GM23338 (cell line): Measurements from ENCODE around the gene UBALD1. TPM values are rescaled to one million over a fixed set of nuclear protein-coding genes. Genes with fewer than 3 reads are reported as not detected.

Experiments used
- ATAC-seq: fragments of 200-7000 bp; cut with Tn5 transposase; 3 replicates; pipeline ENCODE4 v1.9.1; 2020
- DNase-seq: peaks from one replicate; pipeline ENCODE4 v3.0.0-alpha.2; 2015; ENCODE audit warnings: low spot score
- H2AFZ ChIP-seq: fragments of 200-600 bp; sonication (generic); 2 replicates; pipeline ENCODE4 v1.8.0; 2016; ENCODE audit warnings: antibody characterized with exemption, mild to moderate bottlenecking, moderate library complexity
- H3F3A ChIP-seq: fragments of 200-600 bp; sonication (generic); replicated peaks from 2 replicates; pipeline ENCODE4 v1.8.0; 2017; ENCODE audit warnings: antibody characterized with exemption, mixed run types, low read depth
- H3K27ac ChIP-seq: fragments of 200-600 bp; sonication (generic); 2 replicates; pipeline ENCODE4 v1.6.1; 2016; ENCODE audit warnings: low read depth
- H3K27me3 ChIP-seq: fragments of 200-600 bp; sonication (generic); 2 replicates; pipeline ENCODE4 v1.8.0; 2016; ENCODE audit warnings: mild to moderate bottlenecking, mixed run types, moderate library complexity; ENCODE audit not compliant: insufficient read depth
- H3K36me3 ChIP-seq: fragments of 200-600 bp; sonication (generic); 2 replicates; pipeline ENCODE4 v1.8.0; 2016; ENCODE audit warnings: mild to moderate bottlenecking; ENCODE audit not compliant: insufficient read depth
- H3K4me1 ChIP-seq: fragments of 200-600 bp; sonication (generic); 2 replicates; pipeline ENCODE4 v1.8.0; 2016; ENCODE audit warnings: mild to moderate bottlenecking, moderate library complexity; ENCODE audit not compliant: insufficient read depth
- H3K4me2 ChIP-seq: fragments of 200-600 bp; sonication (generic); 2 replicates; pipeline ENCODE4 v1.7.1; 2017; ENCODE audit warnings: mixed run types
- H3K4me3 ChIP-seq: fragments of 200-600 bp; sonication (generic); 2 replicates; pipeline ENCODE4 v1.6.1; 2016; ENCODE audit warnings: mixed run types
- H3K79me2 ChIP-seq: fragments of 200-600 bp; sonication (generic); replicated peaks from 2 replicates; pipeline ENCODE4 v1.8.0; 2017; ENCODE audit warnings: mild to moderate bottlenecking; ENCODE audit not compliant: insufficient read depth
- H3K9me2 ChIP-seq: fragments of 200-600 bp; sonication (generic); 2 replicates; pipeline ENCODE4 v1.8.0; 2017; ENCODE audit not compliant: insufficient read depth
- H4K20me1 ChIP-seq: fragments of 200-600 bp; sonication (generic); replicated peaks from 2 replicates; pipeline ENCODE4 v1.8.0; 2017; ENCODE audit warnings: mild to moderate bottlenecking; ENCODE audit not compliant: insufficient read depth
- H3K27ac Mint-ChIP-seq: 2 replicates; pipeline ENCODE4 v1.8.0; 2020; ENCODE audit warnings: inconsistent platforms, mild to moderate bottlenecking, moderate library complexity, mixed read lengths
- H3K27me3 Mint-ChIP-seq: 3 replicates; pipeline ENCODE4 v1.8.0; 2022; ENCODE audit warnings: low read depth, mild to moderate bottlenecking, moderate library complexity, mixed read lengths, inconsistent platforms; ENCODE audit not compliant: insufficient read depth, poor library complexity
- H3K36me3 Mint-ChIP-seq: 3 replicates; pipeline ENCODE4 v1.8.0; 2021; ENCODE audit warnings: low read depth, mild to moderate bottlenecking, inconsistent platforms, moderate library complexity, mixed read lengths
- H3K4me1 Mint-ChIP-seq: 3 replicates; pipeline ENCODE4 v1.8.0; 2020; ENCODE audit warnings: mild to moderate bottlenecking, inconsistent platforms, mixed read lengths
- H3K4me3 Mint-ChIP-seq: 3 replicates; pipeline ENCODE4 v1.8.0; 2021; ENCODE audit warnings: moderate library complexity, mild to moderate bottlenecking, inconsistent platforms, mixed read lengths
- H3K9me3 Mint-ChIP-seq: 3 replicates; pipeline ENCODE4 v1.8.0; 2020; ENCODE audit warnings: moderate library complexity, mild to moderate bottlenecking, inconsistent platforms, mixed read lengths
- CREB1 ChIP-seq: fragments of 250-450 bp; sonication (Bioruptor Pico); IDR thresholded peaks from 2 replicates; pipeline ENCODE4 v1.5.0; 2020; ENCODE audit warnings: low read depth, mild to moderate bottlenecking, moderate library complexity
- CTCF ChIP-seq, 2 experiments: fragments of 200-600 bp in 1 of 2; sonication (generic) in 1 of 2; conservative IDR thresholded peaks; 2 replicates each; pipeline versions ENCODE4 v1.5.1 to v1.6.1; 2016 to 2017; ENCODE audit warnings: antibody characterized with exemption in 2 of 2, low read depth in 2 of 2, mild to moderate bottlenecking in 2 of 2, moderate library complexity in 1 of 2
- EZH2 ChIP-seq: fragments of 200-600 bp; sonication (generic); IDR thresholded peaks from one replicate; pipeline ENCODE4 v1.8.0; 2017; ENCODE audit warnings: antibody characterized with exemption, mild to moderate bottlenecking, low read depth; ENCODE audit not compliant: unreplicated experiment
- EZH2phosphoT487 ChIP-seq: fragments of 200-600 bp; sonication (generic); IDR thresholded peaks from one replicate; pipeline ENCODE4 v1.8.1; 2018; ENCODE audit warnings: antibody characterized with exemption; ENCODE audit not compliant: unreplicated experiment
- REST ChIP-seq: IDR thresholded peaks from one replicate; pipeline ENCODE4 v1.6.1; 2018; ENCODE audit warnings: antibody characterized with exemption; ENCODE audit not compliant: unreplicated experiment
- STAT1 ChIP-seq: IDR thresholded peaks from one replicate; pipeline ENCODE4 v1.6.1; 2016; ENCODE audit warnings: antibody characterized with exemption; ENCODE audit not compliant: unreplicated experiment
- ZNF114 ChIP-seq: fragments of 250-450 bp; sonication (Bioruptor Pico); IDR thresholded peaks from 2 replicates; pipeline ENCODE4 v1.5.0; 2020; ENCODE audit warnings: mild to moderate bottlenecking, moderate library complexity
- ZNF462 ChIP-seq: fragments of 250-450 bp; sonication (Bioruptor Pico); IDR thresholded peaks from 2 replicates; pipeline ENCODE4 v1.5.0; 2020; ENCODE audit warnings: mild to moderate bottlenecking, moderate library complexity
- polyA plus RNA-seq: library from polyadenylated mRNA; unstranded; fragments of >200 nt; fragmentation: Nextera tagmentation; extraction: Ambion mirVana; gene quantifications from 2 replicates; pipeline ENCODE4 v1.2.1, GENCODE V29; 2016
- total RNA-seq: library from RNA; depleted of rRNA; stranded (reverse); fragments of >200 nt; shearing (Covaris generic); gene quantifications from 2 replicates; pipeline ENCODE4 v1.2.3, GENCODE V29; 2014

UBALD1 gene
- total and polyA plus RNA-seq, 2 experiments from 2014 or later: 20.7 to 32.8 TPM

GRCh38 chr16:4631444-4631843 is 16.8 kb upstream of the UBALD1 start (continued):
- TF ChIP-seq REST: no peak

GRCh38 chr16:4628283-4628682 is 13.6 kb upstream of the UBALD1 start:
- H3K27ac Mint-ChIP-seq: no peak overlapping the region
- ATAC-seq: no peak

More at GRCh38 chr16:4628283-4628682, 13.6 kb upstream of the UBALD1 start:
- Histone ChIP-seq H3K9me2 (no peaks in the 10 kb centered on the region), H3K36me3 (peaks cover 4% of the 10 kb centered on the region; the same call in 1 of the 2 replicates), H3K27ac (no peak overlapping the region), H3K79me2 (peaks cover 81% of the 10 kb centered on the region), H3K4me3 (no peak overlapping the region), H3K27me3 (no peaks in the 10 kb centered on the region), H3K4me2 (no peak overlapping the region), H4K20me1 (peaks cover 16% of the 10 kb centered on the region), H3K4me1 (0 out of 2 replicates have a peak, but pooled peaks cover 7% of the 10 kb centered on the region), H3F3A (peaks cover 14% of the 10 kb centered on the region; the same call in 1 of the 2 replicates), H2AFZ (no peak overlapping the region)
- no peak overlapping the region for H3K4me3 Mint-ChIP-seq
- 0 out of 3 replicates have a peak, but pooled peaks cover 5% of the 10 kb centered on the region for H3K36me3 Mint-ChIP-seq
- peaks cover 18% of the 10 kb centered on the region for H3K27me3 Mint-ChIP-seq
- H3K4me1 Mint-ChIP-seq: peaks cover 20% of the 10 kb centered on the region
- no peaks in the 10 kb centered on the region for H3K9me3 Mint-ChIP-seq
- no peak for DNase-seq
- TF ChIP-seq STAT1 (no peak), EZH2 (no peak), EZH2phosphoT487 (no peak), ZNF114 (no peak), ZNF462 (CRISPR knock-in tag) (no peak), CTCF (conservative IDR thresholded peaks at IDR 0.05; ENCODE audit: low read depth in 2 of 2) (no peak), CREB1 (CRISPR knock-in tag) (no peak)
